ENCODE results near the gene MICAL1. TPM values are rescaled to one million over a fixed set of nuclear protein-coding genes. Genes with fewer than 3 reads are reported as not detected.

The MICAL1 gene
- total RNA-seq, 1 experiment from 2014 or later, result 92.9 TPM

DNA sequence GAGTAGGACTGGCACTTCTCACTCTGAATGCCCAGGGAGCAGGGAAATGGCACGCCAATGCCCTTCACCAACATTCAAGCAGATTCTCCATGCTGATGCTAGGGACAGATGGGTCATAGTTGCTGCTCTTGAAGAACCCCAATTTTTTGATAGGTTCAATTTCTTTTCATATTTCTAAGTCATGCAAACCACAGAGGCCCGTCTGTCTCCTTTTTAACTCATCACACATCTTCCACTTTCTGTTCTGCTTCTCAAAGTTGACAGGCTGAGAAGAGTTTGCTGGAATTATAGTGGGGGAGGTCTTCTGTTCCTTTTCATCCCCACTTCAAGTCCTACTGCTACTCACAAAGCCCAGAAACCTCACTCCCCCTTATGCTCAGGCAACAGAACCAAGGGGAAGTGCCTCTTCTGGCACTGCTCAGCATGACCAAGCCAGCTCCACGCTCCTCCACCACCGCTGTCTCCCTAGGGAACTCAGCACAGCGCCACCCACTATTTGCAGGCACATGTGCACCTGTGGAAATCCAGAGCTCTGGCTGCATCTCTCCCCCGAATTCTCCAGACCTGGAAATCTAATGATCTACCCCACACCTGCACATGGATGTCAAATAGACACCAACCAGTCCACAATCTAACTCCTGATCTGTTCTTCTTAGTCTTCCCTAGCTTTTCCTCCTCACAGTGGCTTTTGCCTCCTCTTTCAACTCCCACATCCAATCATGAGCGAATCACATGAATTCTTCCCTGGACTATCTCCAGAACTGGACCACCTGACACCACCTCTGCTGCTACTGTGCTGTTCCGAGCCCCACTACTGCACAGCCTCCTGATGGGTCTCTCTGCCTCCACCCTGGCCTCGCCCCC is 16.8 kb upstream of the MICAL1 start:
- H3T11ph ChIP-seq (ENCODE audit: low read length), result no peak overlapping the region
- H3K27me3 Mint-ChIP-seq (ENCODE audit: low read depth), result no peaks in the 10 kb centered on the region
- H3K79me2 ChIP-seq (ENCODE audit: insufficient read depth, low read length), result peaks cover 2% of the 10 kb centered on the region; the same call in 1 of the 2 replicates
- no peak overlapping the region for H2AK5ac ChIP-seq (ENCODE audit: insufficient read length, low read length)
- H3K14ac ChIP-seq (ENCODE audit: insufficient read depth, low read length), result no peak overlapping the region
- H3K4me1 Mint-ChIP-seq, result peaks cover 4 to 17% of the 10 kb centered on the region in 2 experiments
- H3K4ac ChIP-seq (ENCODE audit: low read depth, low read length), result no peak overlapping the region
- H4K5ac ChIP-seq (ENCODE audit: insufficient read length, low read depth, low read length), result no peak overlapping the region
- H3K36me3 Mint-ChIP-seq (ENCODE audit: insufficient read depth in 1 of 3, low read depth in 3 of 3), result peaks cover 51 to 98% (median 96%) of the 10 kb centered on the region in 3 experiments
- peak overlapping the region in 2 of 3 experiments; percentile 1 to 4; a peak in 2 of 7 replicates for H3K27ac Mint-ChIP-seq
- H2BK5ac ChIP-seq (ENCODE audit: insufficient read length, low read length), result no peak overlapping the region
- no peak overlapping the region for H3K9ac ChIP-seq (ENCODE audit: extremely low read depth, insufficient read length, low read length)
- no peaks in the 10 kb centered on the region for H3K9me3 Mint-ChIP-seq
- H3K18ac ChIP-seq (ENCODE audit: insufficient read length, low read depth, low read length), result no peak overlapping the region
- H2AFZ ChIP-seq (ENCODE audit: low read length), result no peak overlapping the region
- TF ChIP-seq, protein P1, sequence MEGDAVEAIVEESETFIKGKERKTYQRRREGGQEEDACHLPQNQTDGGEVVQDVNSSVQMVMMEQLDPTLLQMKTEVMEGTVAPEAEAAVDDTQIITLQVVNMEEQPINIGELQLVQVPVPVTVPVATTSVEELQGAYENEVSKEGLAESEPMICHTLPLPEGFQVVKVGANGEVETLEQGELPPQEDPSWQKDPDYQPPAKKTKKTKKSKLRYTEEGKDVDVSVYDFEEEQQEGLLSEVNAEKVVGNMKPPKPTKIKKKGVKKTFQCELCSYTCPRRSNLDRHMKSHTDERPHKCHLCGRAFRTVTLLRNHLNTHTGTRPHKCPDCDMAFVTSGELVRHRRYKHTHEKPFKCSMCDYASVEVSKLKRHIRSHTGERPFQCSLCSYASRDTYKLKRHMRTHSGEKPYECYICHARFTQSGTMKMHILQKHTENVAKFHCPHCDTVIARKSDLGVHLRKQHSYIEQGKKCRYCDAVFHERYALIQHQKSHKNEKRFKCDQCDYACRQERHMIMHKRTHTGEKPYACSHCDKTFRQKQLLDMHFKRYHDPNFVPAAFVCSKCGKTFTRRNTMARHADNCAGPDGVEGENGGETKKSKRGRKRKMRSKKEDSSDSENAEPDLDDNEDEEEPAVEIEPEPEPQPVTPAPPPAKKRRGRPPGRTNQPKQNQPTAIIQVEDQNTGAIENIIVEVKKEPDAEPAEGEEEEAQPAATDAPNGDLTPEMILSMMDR (conservative IDR thresholded peaks at IDR 0.05), result no peak
- H3K56ac ChIP-seq (ENCODE audit: insufficient read length, low read depth, low read length), result no peak overlapping the region
- no peak overlapping the region for H2BK120ac ChIP-seq (ENCODE audit: low read depth, low read length, poor library complexity, severe bottlenecking)
- no CpG with 5 or more reads among the region's 9 CpGs for WGBS (ENCODE audit: extremely low coverage, insufficient read length, low lambda C conversion rate)
- no peak overlapping the region for H4K91ac ChIP-seq (ENCODE audit: insufficient read length, low read depth, low read length)
- H3K79me1 ChIP-seq (ENCODE audit: insufficient read depth, low read depth, low read length, poor library complexity, severe bottlenecking), result no peaks in the 10 kb centered on the region
- no peaks in the 10 kb centered on the region for H3K27me3 ChIP-seq (ENCODE audit: insufficient read depth, low read length)
- H3K23ac ChIP-seq (ENCODE audit: insufficient read length, low read depth, low read length), result no peak overlapping the region
- no peak overlapping the region for H4K8ac ChIP-seq (replicated peaks; ENCODE audit: insufficient read length, low read depth, low read length)
- H3K23me2 ChIP-seq (ENCODE audit: insufficient read length, low read depth, low read length, poor library complexity, severe bottlenecking), result no peaks in the 10 kb centered on the region
- H3K9me3 ChIP-seq (ENCODE audit: control insufficient read depth, low read depth, low read length), result no peaks in the 10 kb centered on the region
- H2BK15ac ChIP-seq (ENCODE audit: low read depth, low read length), result no peak overlapping the region
- H3K4me1 ChIP-seq (ENCODE audit: insufficient read depth, low read length), result no peaks in the 10 kb centered on the region
- no peak for DNase-seq
- no peak overlapping the region for H3K27ac ChIP-seq (ENCODE audit: insufficient read length, low read depth, low read length)
- H2BK20ac ChIP-seq (ENCODE audit: low read depth, low read length, poor library complexity, severe bottlenecking), result no peak overlapping the region
- H3K4me3 Mint-ChIP-seq, result no peak overlapping the region
- no peaks in the 10 kb centered on the region for H4K20me1 ChIP-seq (ENCODE audit: control insufficient read depth, insufficient read depth, insufficient read length)
- no peak overlapping the region for H3K4me2 ChIP-seq (ENCODE audit: insufficient read depth, insufficient read length, low read length)
- no peak overlapping the region for H2BK12ac ChIP-seq (ENCODE audit: insufficient read length, low read depth, low read length)

All from H9 (cell line).